NCI-H1694 treated with DMSO at 0.1 percent for 48 hours (cell line): ENCODE results near the gene IGFN1.

Source experiments
- DNase-seq: peaks from one replicate; lab custom pipeline; 2025; lab: John Stamatoyannopoulos, UW

IGFN1 gene

GRCh38 chr1:201185123-201185453, 5.5 kb upstream of the IGFN1 start:
- DNase-seq, result no peak

DNA sequence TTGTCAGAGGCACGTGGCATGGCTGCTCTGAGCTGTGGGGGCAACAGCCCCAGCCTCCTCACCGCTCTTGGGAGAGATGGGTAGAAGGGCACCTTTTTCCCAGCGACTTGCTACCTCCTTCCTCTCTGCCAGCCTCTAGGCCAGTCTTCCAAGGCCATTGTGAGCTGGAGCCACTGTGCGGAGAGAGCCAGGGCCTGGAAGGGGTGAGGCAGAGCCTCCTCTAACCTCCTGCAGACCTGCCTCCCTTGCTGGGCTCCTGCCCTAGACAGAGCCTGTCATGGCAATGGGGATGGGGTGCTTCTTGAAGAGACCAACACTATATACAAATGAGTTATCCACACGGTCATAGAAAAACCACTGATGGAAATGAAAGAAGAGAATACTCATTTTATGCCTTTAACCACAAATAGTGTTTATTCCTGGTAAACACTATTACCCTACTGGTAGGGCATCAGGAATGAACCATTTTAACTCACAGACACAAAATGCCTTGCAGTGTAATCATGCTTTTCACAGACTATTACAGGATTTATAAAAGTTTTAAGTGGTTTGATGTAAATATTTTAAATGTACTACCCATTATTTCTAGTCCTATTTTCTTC, 5.0 kb upstream of the IGFN1 start:
- no peak for DNase-seq

DNA sequence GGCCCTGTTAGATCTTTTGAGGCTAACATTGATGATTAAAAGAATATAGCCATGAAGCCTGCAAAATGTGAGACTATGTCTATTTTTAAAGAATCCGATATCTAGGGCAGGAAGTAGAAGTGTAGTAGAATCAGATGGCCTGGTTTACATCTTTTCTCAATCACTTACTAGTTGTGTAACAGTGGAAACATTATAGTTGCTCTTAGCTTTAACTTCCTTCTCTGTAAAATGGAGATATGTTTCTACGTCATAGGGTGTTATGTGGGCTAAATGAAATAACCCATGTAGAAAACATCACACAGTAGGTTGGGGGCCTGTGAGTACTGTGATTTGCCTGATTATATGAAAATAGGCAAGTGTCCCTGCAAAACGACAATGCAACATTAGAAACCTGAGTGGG, 4.4 kb upstream of the IGFN1 start:
- no peak for DNase-seq

DNA sequence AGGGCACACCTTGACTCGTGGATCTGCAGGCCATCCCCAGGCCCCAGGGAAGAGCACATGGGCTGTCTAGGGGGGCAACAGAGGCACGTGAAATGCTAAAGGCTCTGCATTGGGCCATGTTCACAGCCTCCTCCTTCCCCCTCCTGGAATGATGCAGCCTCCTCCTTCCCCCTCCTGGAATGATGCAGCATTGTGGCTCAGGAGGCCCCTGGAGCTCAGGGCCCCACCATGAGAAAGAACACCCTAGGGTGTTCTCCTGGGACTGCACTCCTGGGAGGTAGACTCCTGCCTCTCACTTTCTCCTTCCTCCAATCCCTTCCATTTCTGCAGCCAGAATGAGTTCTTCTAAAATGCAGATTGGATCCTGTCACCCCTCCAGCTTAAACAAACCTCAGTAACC, 1.5 kb upstream of the IGFN1 start:
- no peak for DNase-seq

GRCh38 chr1:201190005-201190404, 619 bp upstream of the IGFN1 start:
- DNase-seq, result no peak

GRCh38 chr1:201191653-201192260, 1.1 kb downstream of the IGFN1 start:
- no peak for DNase-seq

- no peak for DNase-seq
These were observed 1.7 kb downstream of the IGFN1 start for GRCh38 chr1:201192261-201192788.

- DNase-seq, result no peak
These were observed 3.4 kb downstream of the IGFN1 start for GRCh38 chr1:201194046-201194445.

GRCh38 chr1:201198598-201198997, 8.0 kb downstream of the IGFN1 start:
- no peak for DNase-seq

DNA sequence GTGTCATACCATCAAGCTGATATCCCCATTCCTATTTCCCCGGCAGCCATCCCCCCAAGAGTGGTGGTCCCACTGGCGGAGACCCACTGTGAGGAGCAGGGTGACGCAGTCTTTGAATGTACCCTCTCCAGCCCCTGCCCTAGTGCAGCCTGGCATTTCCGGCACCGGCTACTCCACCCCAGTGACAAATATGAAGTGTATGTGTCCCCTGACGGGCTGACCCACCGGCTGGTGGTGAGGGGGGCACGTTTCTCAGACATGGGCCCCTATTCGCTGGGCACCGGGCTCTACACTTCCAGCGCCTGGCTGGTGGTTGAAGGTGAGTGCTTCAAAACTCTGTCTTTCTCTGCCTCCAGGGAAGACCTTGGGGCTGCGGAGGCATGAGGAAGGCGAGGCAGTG, 14.4 kb downstream of the IGFN1 start:
- DNase-seq, result no peak

GRCh38 chr1:201206176-201206575, 15.6 kb downstream of the IGFN1 start:
- DNase-seq, result no peak

DNA sequence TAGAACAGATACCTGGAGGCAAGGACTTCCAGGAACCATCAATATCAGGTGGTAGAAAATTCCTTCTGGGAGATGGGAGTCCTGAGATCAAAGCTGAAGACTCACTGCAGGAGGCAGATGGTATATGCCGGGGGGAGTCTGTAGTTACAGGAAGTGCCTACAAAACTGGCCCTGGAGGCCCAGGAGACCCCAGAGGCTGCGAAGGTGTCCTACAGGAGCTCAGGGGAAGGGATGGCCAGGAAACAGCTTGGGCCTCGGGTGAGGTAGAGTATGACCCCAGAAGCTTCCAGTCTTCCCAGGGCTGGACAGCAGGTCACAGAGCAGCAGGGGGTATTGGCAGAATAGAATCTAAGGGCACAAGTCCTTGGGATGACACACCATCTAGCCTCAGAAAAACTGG, 16.4 kb downstream of the IGFN1 start:
- no peak for DNase-seq

DNA sequence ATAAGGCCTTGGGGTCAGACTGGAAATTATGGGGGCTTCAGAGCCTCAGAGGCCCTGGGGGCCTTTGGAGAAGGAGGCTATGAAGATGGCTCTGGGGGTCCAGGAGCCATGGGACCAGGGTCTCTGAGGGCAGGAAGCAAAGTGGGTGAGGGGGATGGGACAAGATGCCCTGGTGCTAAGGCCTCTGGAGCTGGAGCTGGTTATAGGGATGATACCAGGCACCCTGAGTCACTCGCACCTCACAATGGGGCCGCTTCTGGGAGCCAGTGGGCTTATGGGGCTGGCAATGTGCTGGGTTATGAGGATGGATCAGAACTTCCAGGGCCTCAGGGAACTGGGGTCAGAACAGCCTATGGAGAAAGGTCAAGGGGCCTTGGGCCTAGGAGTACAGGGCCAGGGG, 17.6 kb downstream of the IGFN1 start:
- DNase-seq, result no peak

- DNase-seq, result no peak
These were observed 21.4 kb downstream of the IGFN1 start for GRCh38 chr1:201212056-201212455.

GRCh38 chr1:201212461-201213055, 21.9 kb downstream of the IGFN1 start:
- DNase-seq, result no peak

DNA sequence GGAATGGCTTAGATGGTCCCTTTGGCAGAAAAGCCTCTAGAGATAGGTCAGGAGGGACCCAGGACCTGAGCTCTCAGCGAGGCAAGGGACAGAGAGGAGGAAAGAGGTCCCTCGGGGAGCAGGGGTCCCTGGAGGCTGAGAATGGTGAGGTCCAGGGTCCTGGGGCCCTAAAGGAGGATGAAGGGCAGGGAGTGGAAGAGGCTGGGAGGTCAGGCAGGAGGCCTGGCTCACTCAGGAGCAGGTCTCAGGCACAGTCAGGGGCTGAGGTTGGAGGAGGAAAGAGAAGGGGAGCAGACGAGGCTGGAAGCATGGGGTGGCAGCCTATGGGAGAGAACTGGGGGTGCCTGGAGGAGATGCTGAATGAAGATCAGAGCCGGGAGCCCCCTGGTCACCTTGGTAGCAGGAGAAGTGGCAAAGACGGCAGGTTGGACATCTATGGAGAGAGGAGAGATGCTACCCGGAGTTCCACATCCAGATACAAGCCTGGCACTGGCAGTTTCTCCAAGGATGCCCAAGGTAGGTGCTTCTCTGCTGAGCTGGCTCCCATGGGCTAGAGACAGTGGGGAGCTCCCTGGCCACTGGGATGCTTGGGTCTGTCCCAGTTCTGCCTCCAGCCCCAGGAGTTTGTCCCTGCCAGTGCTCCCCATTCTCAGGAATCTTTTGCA, 22.6 kb downstream of the IGFN1 start:
- DNase-seq, result no peak

DNA sequence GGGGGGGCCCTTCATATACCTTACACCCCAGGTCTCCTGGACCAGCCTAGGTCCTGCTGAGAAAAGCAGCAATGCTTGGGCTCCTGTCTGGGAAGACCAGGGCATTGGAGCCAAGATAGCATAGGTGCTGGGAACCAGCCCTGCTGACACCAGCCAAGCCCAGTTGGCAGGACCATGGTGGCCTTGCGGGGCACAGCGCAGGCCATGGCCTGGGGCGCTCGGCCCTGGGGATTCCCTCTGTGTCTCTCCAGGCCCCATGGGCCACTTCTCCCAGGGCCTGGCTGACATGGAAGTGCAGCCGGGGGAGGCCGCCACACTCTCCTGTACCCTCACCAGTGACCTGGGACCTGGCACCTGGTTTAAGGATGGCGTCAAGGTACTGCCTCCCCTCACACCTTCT, 23.3 kb downstream of the IGFN1 start:
- DNase-seq, result no peak

DNA sequence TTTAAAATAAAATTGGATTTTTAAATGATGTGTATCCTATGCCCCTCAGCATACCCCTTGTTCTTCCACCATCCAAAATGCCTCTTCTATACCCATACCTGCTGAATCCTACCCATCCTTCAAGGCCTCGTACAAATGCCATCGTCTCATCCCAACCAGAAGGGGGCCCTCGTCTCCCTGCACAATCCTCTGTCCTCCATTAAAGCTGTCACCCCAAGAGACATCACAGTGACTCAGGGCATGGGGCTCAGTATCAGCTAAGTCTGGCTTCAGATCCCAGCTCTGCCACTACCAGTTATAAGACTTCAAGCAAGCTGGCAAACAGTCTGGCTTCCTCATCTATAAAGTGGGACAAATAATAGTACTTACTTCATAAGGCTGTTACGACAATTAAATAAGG, 23.8 kb downstream of the IGFN1 start:
- peak; percentile 14 for DNase-seq

DNA sequence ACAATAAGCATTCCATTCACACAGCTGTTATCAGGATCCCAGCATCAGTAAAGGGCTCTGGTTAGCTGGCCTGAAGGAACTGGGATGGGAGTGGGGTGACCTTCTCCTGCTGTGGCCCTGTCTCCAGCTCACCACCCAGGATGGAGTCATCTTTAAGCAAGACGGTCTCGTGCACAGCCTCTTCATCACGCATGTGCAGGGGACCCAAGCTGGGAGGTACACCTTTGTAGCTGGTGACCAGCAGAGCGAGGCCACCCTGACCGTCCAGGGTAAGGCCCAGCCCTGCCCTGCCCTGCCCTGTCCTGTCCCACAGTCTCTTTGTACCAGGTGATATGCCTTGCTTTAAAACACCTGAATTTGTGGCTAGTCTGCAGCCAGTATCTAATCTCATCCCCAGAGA, 24.3 kb downstream of the IGFN1 start:
- DNase-seq, result no peak

GRCh38 chr1:201215531-201216357, 25.1 kb downstream of the IGFN1 start:
- no peak for DNase-seq

DNA sequence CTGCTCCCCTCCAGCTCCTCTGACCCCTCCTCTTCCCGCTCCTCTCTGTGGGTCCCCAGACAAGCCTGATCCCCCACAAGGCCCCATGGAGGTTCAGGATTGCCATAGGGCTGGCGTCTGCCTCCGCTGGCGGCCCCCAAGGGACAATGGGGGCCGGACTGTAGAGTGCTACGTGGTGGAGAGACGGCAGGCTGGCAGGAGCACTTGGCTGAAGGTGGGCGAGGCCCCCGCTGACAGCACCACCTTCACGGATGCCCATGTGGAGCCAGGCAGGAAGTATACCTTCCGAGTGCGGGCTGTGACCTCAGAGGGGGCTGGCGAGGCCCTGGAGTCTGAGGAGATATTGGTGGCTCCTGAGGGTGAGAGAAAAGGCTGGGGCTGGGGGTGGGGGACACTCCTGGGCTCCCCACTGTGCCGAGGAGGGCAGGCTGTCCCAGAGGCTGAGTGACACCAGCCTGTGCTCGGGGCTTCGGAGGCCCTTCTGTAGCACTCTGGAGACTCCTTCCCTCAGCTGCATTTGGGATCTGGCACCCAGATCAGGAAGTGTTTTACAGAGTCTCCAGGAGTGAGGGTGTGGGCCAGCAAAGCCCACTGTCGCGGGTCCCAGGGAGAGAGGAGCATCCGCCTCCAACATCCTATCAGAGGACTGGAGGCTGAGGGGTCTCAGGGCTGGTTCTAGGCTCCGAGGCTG, 25.9 kb downstream of the IGFN1 start:
- DNase-seq, result no peak

- no peak for DNase-seq
These were observed 26.5 kb downstream of the IGFN1 start for GRCh38 chr1:201217146-201217545.
